HG03354 (cell line): Measurements from ENCODE around the gene FCRLA.
"Not testable (repeated sequence)": the region's sequence is repeated elsewhere in the genome, so short reads cannot be mapped to it uniquely, and the experiment has no call there.

Source experiments
- ATAC-seq: cut with Tn5 transposase; IDR thresholded peaks from one replicate; pipeline ENCODE4 v1.9.1; 2021; ENCODE audit warnings: mild to moderate bottlenecking; ENCODE audit not compliant: unreplicated experiment, poor library complexity, severe bottlenecking

Gene FCRLA, protein sequence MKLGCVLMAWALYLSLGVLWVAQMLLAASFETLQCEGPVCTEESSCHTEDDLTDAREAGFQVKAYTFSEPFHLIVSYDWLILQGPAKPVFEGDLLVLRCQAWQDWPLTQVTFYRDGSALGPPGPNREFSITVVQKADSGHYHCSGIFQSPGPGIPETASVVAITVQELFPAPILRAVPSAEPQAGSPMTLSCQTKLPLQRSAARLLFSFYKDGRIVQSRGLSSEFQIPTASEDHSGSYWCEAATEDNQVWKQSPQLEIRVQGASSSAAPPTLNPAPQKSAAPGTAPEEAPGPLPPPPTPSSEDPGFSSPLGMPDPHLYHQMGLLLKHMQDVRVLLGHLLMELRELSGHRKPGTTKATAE

DNA sequence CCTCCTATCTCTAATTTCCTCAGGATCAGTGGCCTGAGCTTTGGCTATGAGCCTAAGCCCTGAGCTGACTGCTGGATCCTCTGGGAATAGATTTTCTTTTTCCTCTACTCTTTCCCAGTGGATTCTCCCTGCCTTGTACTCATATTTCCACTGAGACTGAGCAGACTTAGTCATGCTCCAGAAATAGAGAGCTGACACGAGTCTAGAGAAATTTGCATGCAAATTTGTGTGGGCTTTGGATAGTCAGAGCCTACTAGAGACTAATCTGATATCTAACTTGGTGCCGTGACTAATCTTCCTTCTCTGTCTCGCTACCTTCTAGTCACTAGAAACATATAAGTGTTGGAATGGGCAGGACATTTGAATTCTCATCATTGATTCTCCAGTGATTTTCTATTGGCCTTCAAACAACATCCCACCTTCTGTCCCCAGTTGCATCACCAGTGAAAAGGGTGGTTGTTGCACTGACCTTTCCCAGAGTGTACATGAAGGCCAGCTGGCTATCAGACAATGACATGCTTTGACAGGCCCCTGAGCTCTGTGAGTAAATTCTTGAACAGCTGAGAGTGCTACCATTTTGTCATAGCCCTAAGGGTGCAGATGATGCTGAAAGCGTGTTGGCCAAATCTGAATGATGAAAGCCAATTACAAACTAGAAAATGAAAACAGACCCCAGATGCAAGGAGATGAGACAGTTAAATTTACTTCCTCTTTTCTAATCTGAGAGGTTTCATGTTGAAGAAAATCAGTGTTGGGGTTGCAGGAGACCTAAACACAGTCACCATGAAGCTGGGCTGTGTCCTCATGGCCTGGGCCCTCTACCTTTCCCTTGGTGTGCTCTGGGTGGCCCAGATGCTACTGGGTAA lies at the start of gene FCRLA:
Gene FCRLA, plus strand, starts transcription at position 748 of the 866 bp plus-strand sequence. Its CDS starts 36 bp downstream, at position 784.
- peak; percentile 77 for ATAC-seq

DNA sequence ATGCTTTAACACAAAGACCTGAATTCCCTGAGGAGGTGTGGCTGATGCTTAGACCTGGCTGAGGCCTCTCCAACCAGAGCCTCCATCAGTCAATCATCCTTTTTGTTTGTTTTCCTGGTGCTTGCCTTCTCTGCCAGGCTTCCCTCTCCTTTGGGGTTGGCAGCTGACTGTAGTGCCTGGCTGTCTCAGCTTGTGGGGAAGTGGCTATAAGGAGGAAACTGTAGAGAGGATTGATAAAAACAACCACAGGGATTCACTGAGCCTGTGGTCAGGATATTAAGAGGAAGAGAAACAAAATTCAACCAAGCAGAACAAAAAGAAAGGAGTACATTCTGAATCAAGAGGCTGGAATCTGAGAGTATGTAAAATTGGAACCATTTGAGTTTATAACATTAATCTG lies 48.5 kb upstream of the FCRLA start:
- ATAC-seq: not testable (repeated sequence)

DNA sequence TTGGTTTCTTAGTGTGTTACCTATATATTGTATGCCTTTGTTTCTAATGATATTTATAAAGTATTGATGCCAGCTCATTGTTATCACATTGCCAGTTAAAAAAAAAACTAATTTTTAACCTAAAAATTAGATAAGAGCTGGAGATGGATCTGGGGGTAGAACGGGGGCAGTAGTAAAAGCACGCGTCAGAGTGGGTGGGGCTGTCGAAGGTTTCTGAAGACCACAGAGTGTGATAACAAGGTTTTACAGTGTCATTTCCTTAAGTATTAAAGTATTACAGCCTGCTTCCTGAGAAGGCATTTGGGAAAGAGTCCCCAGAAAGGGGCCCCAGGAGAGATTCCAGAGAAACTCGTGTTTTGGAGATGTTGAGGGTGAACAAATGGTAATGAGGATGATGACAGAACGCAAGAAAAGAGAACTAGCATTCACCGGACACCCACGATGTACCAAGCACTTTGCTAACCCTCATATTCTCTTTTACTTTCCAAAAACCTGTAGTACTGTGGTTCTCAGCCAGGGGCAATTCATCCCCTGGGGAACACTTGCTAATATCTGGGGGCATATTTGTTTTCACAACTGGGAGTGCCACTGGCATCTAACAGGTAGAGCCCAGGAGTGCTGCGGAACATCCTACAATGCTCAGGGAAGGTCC lies 45.2 kb upstream of the FCRLA start:
- not testable (repeated sequence) for ATAC-seq

DNA sequence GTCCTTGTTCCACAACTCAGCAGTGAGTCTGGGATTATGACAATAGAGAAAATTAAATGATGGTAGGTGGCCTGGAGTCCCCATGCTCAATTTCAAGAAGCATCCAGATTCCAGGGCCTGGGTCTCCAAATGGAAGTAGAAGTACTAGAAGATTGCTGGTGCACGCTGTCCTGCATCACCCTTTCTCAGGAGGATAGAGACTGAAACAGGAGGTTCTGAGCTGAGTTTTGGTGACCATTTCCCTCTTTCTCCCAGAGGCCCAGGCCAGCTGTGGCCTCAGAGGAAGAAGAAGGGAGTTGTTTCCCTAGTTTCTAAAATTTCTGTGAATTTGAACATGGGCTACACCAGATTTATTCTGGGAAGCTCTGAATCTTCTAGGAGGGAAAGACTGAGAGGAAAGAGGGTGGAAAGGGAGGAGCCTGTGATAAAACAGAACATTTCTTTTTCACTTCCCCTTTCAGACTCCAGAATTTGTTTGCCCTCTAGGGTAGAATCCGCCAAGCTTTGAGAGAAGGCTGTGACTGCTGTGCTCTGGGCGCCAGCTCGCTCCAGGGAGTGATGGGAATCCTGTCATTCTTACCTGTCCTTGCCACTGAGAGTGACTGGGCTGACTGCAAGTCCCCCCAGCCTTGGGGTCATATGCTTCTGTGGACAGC lies 44.2 kb upstream of the FCRLA start, which contains the start of gene FCGR2B:
Gene FCGR2B, plus strand, starts transcription at position 460 of the 656 bp plus-strand sequence. Its CDS starts 99 bp downstream, at position 559.
- peak; percentile 71 for ATAC-seq

DNA sequence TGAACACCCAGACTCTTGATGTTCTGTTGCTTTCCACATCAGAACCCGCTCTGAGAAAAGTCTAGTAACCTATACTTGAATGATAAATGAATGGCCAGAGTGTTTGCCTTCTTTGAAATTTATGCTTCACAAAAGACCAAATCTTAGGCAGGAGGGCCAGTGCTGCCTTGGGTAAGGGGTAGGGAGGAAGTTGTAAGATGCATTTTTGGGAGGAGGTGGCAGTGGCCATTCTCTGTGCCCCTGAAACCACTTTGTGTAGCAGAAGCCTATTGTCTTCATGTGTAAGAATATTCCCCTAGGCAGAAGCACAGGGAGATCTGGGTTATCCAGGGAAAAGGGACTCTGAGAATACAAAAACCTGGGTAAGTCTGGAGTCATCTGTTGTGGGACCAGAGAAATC lies 43.5 kb upstream of the FCRLA start:
- ATAC-seq: not testable (repeated sequence)

DNA sequence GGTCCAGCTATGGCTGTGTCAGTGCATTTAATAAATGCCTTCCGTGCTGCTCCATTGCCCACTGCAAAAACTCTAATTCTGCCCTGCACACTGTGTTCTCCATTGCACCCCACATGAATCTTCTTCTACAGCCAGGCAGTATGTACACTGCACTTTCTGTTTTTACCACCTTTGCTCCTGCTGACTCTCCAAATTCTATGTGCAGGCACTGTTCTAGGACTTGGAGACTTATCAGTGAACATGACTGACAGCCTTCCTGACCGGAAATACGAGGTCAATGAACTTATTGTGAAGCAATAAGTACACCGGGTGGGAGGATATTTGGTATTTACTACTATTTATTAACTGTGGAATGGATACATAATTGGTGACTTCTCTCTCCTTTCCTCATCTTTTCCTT lies 42.3 kb upstream of the FCRLA start:
- ATAC-seq: not testable (repeated sequence)

DNA sequence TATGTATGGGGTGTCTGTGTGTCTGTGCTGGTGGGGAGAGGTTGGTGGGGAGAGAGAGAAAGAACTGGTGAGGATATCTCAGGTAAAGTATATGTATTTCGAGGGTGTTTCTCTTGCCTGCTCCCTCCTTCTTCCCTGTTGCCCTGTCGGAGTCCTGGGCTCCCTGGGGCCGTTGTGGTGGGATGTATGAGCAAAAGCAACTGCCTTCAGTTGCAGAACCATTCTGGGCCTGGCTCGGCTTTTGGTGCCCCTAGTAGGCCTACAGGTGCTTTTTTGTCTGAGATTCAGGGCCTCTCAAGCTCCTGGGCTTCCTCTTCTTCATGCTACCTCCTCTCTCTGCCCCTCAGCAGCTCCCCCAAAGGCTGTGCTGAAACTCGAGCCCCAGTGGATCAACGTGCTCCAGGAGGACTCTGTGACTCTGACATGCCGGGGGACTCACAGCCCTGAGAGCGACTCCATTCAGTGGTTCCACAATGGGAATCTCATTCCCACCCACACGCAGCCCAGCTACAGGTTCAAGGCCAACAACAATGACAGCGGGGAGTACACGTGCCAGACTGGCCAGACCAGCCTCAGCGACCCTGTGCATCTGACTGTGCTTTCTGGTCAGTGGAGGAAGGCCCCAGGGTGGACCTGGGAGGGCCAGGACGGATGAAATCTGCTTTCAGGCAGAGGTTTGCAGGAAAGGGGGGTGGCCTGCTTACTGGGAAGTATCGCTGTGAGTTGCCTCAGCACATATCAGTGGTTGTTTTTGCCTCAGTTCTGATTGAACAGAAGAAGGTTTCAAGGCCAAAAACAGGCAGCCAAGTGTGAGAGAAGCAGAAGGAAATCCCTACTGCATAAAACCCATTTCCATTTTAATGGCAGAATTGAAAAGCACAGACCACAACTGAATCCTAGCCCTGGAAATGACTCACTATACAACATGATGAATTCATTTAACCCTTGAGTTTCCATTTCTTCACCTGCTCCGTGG lies 35.7 kb upstream of the FCRLA start:
- ATAC-seq: not testable (repeated sequence)

DNA sequence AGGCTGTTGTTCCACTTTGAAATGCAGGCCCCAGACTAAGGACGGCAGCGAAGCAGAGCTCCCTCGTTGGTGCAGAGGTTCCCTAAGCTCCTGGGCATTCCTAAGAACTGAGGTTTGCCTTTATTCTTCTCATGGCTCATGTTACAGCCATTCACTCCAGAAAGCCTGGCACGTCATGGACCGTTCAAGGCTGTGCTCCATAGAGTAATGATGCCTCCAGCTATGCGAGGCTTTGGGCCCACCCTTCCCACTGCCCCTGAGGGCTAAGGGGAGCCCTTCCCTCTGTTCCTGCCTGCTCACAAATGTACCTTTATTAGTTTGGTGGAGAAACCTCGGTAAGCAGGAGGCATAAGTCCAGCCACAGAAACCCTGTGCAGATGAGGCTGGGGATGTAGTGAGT lies 33.6 kb upstream of the FCRLA start:
- ATAC-seq: not testable (repeated sequence)

DNA sequence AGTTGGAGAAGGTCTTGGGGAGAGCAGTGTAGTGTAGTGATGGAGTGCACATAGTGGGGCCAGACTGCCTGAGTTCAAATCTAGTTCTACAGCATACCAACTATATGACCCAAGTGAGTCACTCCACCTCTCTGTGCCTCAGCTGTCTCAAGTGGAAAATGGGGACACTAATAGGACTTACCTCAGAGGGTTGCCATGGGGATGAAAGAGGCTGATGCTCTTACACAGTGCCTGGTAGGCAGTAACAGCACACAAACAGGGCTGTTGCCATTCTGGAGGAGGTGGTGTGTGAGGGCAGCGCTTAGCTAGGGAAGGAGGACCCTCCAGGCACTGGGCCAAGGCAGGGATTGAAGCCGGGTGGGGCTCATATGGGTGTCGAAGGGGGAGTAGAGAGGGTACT lies 32.6 kb upstream of the FCRLA start:
- ATAC-seq: not testable (repeated sequence)

DNA sequence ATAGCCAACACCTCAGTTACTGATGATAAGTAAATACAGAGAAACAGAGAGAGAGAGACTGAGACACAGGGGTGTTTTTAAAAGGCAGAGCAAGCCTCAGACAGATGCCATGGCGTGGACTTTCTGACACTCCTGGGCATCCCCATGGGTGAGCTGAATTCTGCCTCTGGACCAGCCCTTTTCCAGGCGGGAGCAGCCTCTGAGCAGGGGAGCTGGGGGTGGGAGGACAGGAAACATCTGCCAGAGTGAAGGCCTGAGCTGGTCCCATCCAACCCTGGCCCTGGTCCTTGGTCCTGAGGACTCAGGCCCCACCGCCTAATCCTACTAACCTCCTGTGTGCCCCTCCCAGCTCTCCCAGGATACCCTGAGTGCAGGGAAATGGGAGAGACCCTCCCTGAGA lies 32.1 kb upstream of the FCRLA start:
- ATAC-seq: not testable (repeated sequence)

DNA sequence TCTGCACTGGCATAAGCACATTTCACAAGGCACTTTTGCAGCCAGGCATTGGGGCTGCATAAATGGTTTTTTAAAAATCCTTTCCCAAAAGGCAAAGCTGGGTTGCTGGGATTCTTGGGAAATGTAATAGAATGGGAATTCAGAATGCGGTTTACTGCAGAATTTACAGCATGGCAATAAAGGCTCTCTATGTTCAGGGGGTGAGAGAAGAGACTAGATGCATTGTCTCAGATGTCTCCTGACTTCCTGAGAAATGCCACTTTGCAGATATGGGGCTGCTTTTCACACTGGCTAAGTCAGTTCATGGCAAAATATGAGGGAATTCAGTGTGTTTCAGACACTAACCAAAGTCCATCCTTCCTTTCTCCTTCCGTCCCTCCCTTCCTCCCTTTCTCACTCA lies 30.6 kb upstream of the FCRLA start:
- no peak for ATAC-seq

DNA sequence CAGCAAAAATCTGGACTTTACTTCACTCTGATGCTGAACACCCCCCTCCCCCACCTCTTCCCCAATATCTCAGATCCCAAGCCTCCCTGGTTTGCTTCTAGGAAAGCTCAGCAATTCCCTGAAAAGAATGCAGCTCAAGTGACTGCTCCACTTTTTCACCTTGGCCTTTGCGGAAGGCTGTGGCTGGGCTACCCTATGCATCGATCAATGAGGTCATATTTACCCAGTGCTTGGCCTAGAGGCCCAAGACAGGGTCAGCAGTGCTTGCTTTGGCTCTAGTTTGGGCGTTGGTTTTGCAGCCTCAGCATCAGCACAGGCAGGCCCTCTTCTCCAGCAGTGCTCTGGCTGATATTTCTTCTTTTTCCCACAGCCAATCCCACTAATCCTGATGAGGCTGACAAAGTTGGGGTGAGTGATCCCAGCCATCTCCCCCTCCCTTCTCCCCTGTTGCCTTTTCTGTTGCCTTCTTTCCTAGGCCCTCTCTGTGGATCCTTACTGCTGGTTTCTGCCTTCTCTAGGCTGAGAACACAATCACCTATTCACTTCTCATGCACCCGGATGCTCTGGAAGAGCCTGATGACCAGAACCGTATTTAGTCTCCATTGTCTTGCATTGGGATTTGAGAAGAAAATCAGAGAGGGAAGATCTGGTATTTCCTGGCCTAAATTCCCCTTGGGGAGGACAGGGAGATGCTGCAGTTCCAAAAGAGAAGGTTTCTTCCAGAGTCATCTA lies 29.9 kb upstream of the FCRLA start:
- no peak for ATAC-seq

DNA sequence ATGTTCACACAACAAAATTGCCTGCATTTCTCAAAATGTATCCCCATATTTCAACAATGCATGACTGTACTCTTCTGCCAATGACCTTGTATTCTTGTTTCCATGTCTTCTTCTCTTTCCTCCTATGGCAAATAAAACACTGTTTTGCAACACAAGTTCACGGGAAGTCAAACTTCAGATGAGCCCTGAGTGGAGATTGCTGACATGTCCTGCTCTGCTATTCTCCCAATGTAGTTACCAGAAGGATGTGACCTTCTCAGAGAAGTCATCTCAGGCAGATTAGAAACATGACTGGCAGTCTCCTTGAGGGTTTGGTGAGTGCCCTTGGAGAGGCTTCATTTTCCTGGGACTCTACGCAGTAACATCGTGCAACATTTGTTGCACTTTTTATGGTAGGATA lies 28.5 kb upstream of the FCRLA start:
- no peak for ATAC-seq

DNA sequence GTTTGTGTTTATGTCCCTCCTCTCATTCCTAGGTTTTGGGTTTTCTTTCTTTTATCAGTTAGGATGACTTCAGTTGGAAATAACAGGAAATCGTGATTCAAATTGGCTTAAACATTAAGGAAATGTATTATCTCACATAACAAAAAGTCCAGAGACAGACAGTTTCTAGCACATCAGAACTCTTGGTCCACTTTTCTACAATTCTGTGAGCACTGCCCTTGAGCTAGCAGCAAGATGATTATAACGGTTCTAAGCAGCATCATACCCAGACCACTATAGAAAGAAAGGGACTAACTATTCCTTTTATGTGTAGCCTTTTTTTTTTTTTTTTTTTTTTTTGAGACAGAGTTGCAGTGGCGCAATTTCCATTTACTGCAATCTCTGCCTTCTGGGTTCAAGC lies 25.1 kb upstream of the FCRLA start:
- no peak for ATAC-seq

DNA sequence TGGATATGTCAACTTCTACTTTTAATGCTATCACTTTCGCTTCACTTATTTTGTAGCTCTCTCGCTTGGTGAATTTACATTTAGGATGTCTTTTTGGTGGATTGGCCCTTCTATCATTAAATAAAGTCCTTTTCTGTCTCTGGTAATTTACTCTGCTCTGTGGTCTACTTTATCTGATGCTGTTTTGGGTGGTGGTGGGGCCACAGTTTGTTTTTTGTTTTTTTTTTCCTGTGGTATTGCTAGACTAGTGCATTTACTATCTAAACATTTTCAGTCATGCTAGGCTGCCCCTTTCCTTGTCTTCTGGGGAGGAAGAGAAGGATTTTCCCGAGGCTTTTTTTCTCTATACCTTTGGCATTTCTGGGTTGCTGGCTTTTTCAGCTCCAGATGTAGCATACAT lies 18.1 kb upstream of the FCRLA start:
- ATAC-seq: no peak

DNA sequence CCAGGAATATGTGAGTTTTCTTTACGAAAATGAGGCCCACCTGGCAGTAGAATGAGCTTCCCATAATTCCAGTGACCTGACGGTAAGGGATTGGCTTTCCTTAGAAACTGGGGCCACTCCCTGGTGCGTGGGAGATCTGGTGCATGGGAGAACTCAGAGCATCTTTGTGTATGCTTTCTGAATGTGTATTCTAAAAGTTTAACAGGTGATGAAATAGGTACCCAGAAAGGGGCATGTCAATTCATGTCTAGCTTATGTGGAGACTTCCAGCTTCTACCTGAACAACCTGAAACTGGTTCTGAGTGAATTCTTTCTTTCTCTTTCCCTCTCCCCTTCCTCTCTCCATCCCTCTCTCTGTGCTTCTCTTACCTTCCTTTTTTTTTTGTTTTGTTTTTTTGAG lies 15.2 kb upstream of the FCRLA start:
- no peak for ATAC-seq

DNA sequence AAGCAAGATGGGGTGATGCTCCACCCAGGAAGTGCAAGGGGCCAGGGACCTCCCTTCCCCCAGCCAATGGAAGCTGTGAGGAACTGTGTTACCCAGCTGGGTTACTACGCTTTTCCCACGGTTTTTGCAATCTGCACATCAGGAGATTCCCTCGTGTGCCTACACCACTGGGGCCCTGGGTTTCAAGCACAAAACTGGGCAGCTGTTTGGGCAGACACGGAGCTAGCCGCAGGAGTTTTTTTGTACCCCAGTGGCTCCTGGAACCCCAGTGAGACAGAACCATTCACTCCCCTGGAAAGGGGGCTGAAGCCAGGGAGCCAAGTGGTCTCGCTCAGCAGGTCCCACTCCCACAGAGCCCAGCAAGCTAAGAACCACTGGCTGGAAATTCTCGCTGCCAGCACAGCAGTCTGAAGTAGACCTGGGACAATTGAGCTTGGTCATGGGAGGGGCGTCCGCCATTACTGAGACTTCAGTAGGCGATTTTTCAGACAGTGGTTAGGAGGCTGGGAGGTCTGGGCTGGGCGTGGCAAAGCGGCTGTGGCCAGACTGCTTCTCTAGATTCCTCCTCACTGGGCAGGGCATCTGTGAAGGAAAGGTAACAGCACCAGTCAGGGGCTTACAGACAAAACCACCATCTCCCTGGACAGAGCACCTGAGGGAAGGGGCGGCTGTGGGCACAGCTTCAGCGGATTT lies 13.9 kb upstream of the FCRLA start:
- not testable (repeated sequence) for ATAC-seq
